H9 (cell line): Measurements from ENCODE around the gene MAP3K12. TPM values are rescaled to one million over a fixed set of nuclear protein-coding genes. Genes with fewer than 3 reads are reported as not detected.

Source experiments
- DNase-seq: peaks from one replicate; pipeline ENCODE4 v3.0.0-alpha.2; 2017
- H2AFZ ChIP-seq: one replicate; pipeline ENCODE4 v1.6.1; 2013; ENCODE audit warnings: mild to moderate bottlenecking, low read length, control low read depth, moderate library complexity
- H2AK5ac ChIP-seq: 2 replicates; pipeline ENCODE4 v1.6.1; 2013; ENCODE audit warnings: low read length, control low read depth, mixed read lengths; ENCODE audit not compliant: insufficient read length
- H2BK120ac ChIP-seq: one replicate; pipeline ENCODE4 v1.6.1; 2013; ENCODE audit warnings: low read depth, mild to moderate bottlenecking, low read length, control low read depth, inconsistent platforms; ENCODE audit not compliant: poor library complexity, severe bottlenecking
- H2BK12ac ChIP-seq: 2 replicates; pipeline ENCODE4 v1.6.1; 2013; ENCODE audit warnings: low read length, control low read depth, mixed read lengths, low read depth; ENCODE audit not compliant: insufficient read length
- H2BK15ac ChIP-seq: 2 replicates; pipeline ENCODE4 v1.6.1; 2013; ENCODE audit warnings: low read depth, low read length, control low read depth
- H2BK20ac ChIP-seq: one replicate; pipeline ENCODE4 v1.6.1; 2013; ENCODE audit warnings: low read depth, mild to moderate bottlenecking, low read length, control low read depth, inconsistent platforms; ENCODE audit not compliant: poor library complexity, severe bottlenecking
- H2BK5ac ChIP-seq: 2 replicates; pipeline ENCODE4 v1.6.1; 2013; ENCODE audit warnings: low read length, control low read depth, mixed read lengths; ENCODE audit not compliant: insufficient read length
- H3K14ac ChIP-seq: 2 replicates; pipeline ENCODE4 v1.6.1; 2013; ENCODE audit warnings: low read length, control low read depth; ENCODE audit not compliant: insufficient read depth
- H3K18ac ChIP-seq: 2 replicates; pipeline ENCODE4 v1.6.1; 2013; ENCODE audit warnings: low read depth, mild to moderate bottlenecking, mixed read lengths, low read length, control low read depth; ENCODE audit not compliant: insufficient read length
- H3K23ac ChIP-seq: 2 replicates; pipeline ENCODE4 v1.6.1; 2013; ENCODE audit warnings: low read length, control low read depth, mixed read lengths, low read depth; ENCODE audit not compliant: insufficient read length
- H3K23me2 ChIP-seq: 2 replicates; pipeline ENCODE4 v1.6.1; 2013; ENCODE audit warnings: low read depth, mild to moderate bottlenecking, mixed read lengths, low read length, control low read depth; ENCODE audit not compliant: insufficient read length, poor library complexity, severe bottlenecking
- H3K27ac ChIP-seq: 2 replicates; pipeline ENCODE4 v1.5.1; 2013; ENCODE audit warnings: low read length, control low read depth, mixed read lengths, low read depth; ENCODE audit not compliant: insufficient read length
- H3K27me3 ChIP-seq: 2 replicates; pipeline ENCODE4 v1.6.1; 2013; ENCODE audit warnings: low read length, control low read depth, inconsistent platforms; ENCODE audit not compliant: insufficient read depth
- H3K4ac ChIP-seq: 2 replicates; pipeline ENCODE4 v1.6.1; 2013; ENCODE audit warnings: low read depth, mild to moderate bottlenecking, control low read depth, inconsistent platforms, low read length, moderate library complexity
- H3K4me1 ChIP-seq: 2 replicates; pipeline ENCODE4 v1.6.1; 2013; ENCODE audit warnings: low read length, control low read depth, inconsistent platforms; ENCODE audit not compliant: insufficient read depth
- H3K4me2 ChIP-seq: 2 replicates; pipeline ENCODE4 v1.6.1; 2013; ENCODE audit warnings: low read length, control low read depth, mixed read lengths; ENCODE audit not compliant: insufficient read length, insufficient read depth
- H3K56ac ChIP-seq: 2 replicates; pipeline ENCODE4 v1.6.1; 2013; ENCODE audit warnings: low read depth, mild to moderate bottlenecking, mixed read lengths, low read length, control low read depth; ENCODE audit not compliant: insufficient read length
- H3K79me1 ChIP-seq: 2 replicates; pipeline ENCODE4 v1.6.1; 2013; ENCODE audit warnings: low read depth, mild to moderate bottlenecking, moderate library complexity, low read length, control low read depth, inconsistent platforms; ENCODE audit not compliant: insufficient read depth, poor library complexity, severe bottlenecking
- H3K79me2 ChIP-seq: 2 replicates; pipeline ENCODE4 v1.6.1; 2013; ENCODE audit warnings: low read length, control low read depth, inconsistent platforms; ENCODE audit not compliant: insufficient read depth
- H3K9ac ChIP-seq: 2 replicates; pipeline ENCODE4 v1.6.1; 2013; ENCODE audit warnings: low read length, control low read depth, mixed read lengths; ENCODE audit not compliant: insufficient read length; ENCODE audit errors: extremely low read depth
- H3K9me3 ChIP-seq: one replicate; pipeline ENCODE4 v1.6.1; 2013; ENCODE audit warnings: low read depth, low read length, inconsistent platforms; ENCODE audit not compliant: control insufficient read depth
- H3T11ph ChIP-seq: one replicate; pipeline ENCODE4 v1.6.1; 2013; ENCODE audit warnings: mild to moderate bottlenecking, low read length, control low read depth, inconsistent platforms
- H4K20me1 ChIP-seq: one replicate; pipeline ENCODE4 v1.6.1; 2013; ENCODE audit not compliant: control insufficient read depth, insufficient read length, insufficient read depth
- H4K5ac ChIP-seq: 2 replicates; pipeline ENCODE4 v1.6.1; 2013; ENCODE audit warnings: low read depth, mild to moderate bottlenecking, mixed read lengths, low read length, control low read depth; ENCODE audit not compliant: insufficient read length
- H4K8ac ChIP-seq: replicated peaks from 2 replicates; pipeline ENCODE4 v1.6.1; 2013; ENCODE audit warnings: low read length, control low read depth, mixed read lengths, low read depth; ENCODE audit not compliant: insufficient read length
- H4K91ac ChIP-seq: 2 replicates; pipeline ENCODE4 v1.6.1; 2013; ENCODE audit warnings: low read depth, mild to moderate bottlenecking, moderate library complexity, mixed read lengths, low read length, control low read depth; ENCODE audit not compliant: insufficient read length
- H3K27ac Mint-ChIP-seq, 3 experiments: 2 replicates in 2 of 3; 3 replicates in 1 of 3; pipeline ENCODE4 v1.8.0; 2020 to 2021; ENCODE audit warnings: mixed read lengths in 3 of 3, mild to moderate bottlenecking in 1 of 3, moderate library complexity in 1 of 3
- H3K27me3 Mint-ChIP-seq: 2 replicates; pipeline ENCODE4 v1.8.0; 2021; ENCODE audit warnings: low read depth, mild to moderate bottlenecking, moderate library complexity, mixed read lengths
- H3K36me3 Mint-ChIP-seq, 3 experiments: 2 replicates in 2 of 3; 3 replicates in 1 of 3; pipeline ENCODE4 v1.8.0; 2020 to 2021; ENCODE audit warnings: low read depth in 3 of 3, mixed read lengths in 3 of 3; ENCODE audit not compliant: insufficient read depth in 1 of 3
- H3K4me1 Mint-ChIP-seq, 2 experiments: 2 replicates each; pipeline ENCODE4 v1.8.0; 2020; ENCODE audit warnings: mixed read lengths in 2 of 2
- H3K4me3 Mint-ChIP-seq, 2 experiments: 2 replicates in 1 of 2; 3 replicates in 1 of 2; pipeline ENCODE4 v1.8.0; 2020 to 2021; ENCODE audit warnings: mild to moderate bottlenecking in 2 of 2, mixed read lengths in 2 of 2, moderate library complexity in 1 of 2
- H3K9me3 Mint-ChIP-seq, 2 experiments: 2 replicates in 1 of 2; 3 replicates in 1 of 2; pipeline ENCODE4 v1.8.0; 2020; ENCODE audit warnings: mild to moderate bottlenecking in 2 of 2, mixed read lengths in 2 of 2, moderate library complexity in 1 of 2
- WGBS: extraction: QIAGEN DNeasy Blood & Tissue Kit; methylation state at CpG from one replicate; pipeline ENCODE4 v1.1.7; 2013; ENCODE audit warnings: missing lambda C conversion rate, low lambda C conversion rate, mixed read lengths; ENCODE audit not compliant: insufficient read length; ENCODE audit errors: extremely low coverage; 5-methylcytosine and 5-hydroxymethylcytosine counted together
- total RNA-seq: library from RNA; stranded (reverse); gene quantifications from 2 replicates; pipeline ENCODE4 v1.2.1, GENCODE V29; 2021
- TF ChIP-seq, protein P1 (sequence below): fragments of 200-600 bp; sonication (generic); conservative IDR thresholded peaks from 3 replicates; pipeline ENCODE4 v1.8.0; 2021; ENCODE audit warnings: antibody characterized with exemption, mild to moderate bottlenecking

MAP3K12 gene
- total RNA-seq, 1 experiment from 2014 or later, result 22.3 TPM

DNA sequence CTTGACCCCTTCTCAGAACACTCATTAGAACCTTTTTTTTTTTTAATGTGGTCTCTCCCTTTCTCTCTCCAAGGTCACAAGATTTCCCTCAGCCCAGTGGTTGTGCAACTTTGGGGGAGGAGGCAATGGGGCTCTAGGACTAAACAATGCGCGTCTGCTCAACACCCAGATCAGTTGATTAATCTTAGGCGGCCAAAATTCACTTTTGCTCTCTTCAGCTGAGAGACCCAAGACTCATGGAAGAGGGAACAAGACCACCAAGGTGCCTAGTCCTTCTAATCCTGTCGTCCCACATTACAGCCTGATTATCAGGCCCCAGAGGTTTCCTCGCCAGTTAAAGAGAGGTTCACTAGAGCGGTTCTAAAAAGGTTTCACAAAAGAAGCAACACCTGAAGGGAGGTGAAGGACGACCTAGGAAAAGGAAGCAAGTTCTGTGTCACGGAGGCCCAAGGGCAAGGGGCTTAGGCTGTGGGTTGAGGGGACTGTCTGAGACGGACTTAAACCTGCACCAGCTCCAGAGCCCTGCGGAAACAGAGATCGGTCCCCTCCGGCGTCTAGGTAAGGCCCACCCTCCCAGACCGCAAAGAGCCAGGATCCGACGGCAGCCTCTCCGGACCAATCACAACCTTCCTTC, 1.0 kb upstream of the MAP3K12 start:
- Histone ChIP-seq H2BK120ac (no peak overlapping the region), H3K9ac (peak overlapping the region; percentile 69), H2BK5ac (no peak overlapping the region), H2BK15ac (no peak overlapping the region), H2BK20ac (no peak overlapping the region), H3K9me3 (no peaks in the 10 kb centered on the region), H3K23ac (no peak overlapping the region), H4K5ac (no peak overlapping the region), H3K27me3 (no peaks in the 10 kb centered on the region), H2BK12ac (no peak overlapping the region), H3K23me2 (peaks cover 20% of the 10 kb centered on the region), H3K79me2 (no peaks in the 10 kb centered on the region; the same call in 1 of the 2 replicates), H4K8ac (no peak overlapping the region), H3K56ac (peak overlapping the region; percentile 17), H3K4ac (no peak overlapping the region), H4K91ac (no peak overlapping the region), H3K27ac (peak overlapping the region; percentile 49), H3T11ph (no peak overlapping the region), H3K4me2 (peak overlapping the region; percentile 83), H2AFZ (no peak overlapping the region), H2AK5ac (no peak overlapping the region), H3K79me1 (peaks cover 7% of the 10 kb centered on the region), H3K14ac (no peak overlapping the region), H3K4me1 (peaks cover 6% of the 10 kb centered on the region; the same call in 1 of the 2 replicates), H3K18ac (peak overlapping the region; percentile 12), H4K20me1 (no peaks in the 10 kb centered on the region)
- Mint-ChIP-seq H3K27ac (peak overlapping the region; percentile 71 to 98 (median 94); a peak in 6 of 7 replicates), H3K36me3 (peaks cover 12 to 31% (median 12%) of the 10 kb centered on the region in 3 experiments), H3K27me3 (no peaks in the 10 kb centered on the region), H3K4me1 (peaks cover 43 to 47% of the 10 kb centered on the region in 2 experiments), H3K9me3 (no peaks in the 10 kb centered on the region), H3K4me3 (peak overlapping the region; percentile 86 to 90)
- TF ChIP-seq, protein P1, sequence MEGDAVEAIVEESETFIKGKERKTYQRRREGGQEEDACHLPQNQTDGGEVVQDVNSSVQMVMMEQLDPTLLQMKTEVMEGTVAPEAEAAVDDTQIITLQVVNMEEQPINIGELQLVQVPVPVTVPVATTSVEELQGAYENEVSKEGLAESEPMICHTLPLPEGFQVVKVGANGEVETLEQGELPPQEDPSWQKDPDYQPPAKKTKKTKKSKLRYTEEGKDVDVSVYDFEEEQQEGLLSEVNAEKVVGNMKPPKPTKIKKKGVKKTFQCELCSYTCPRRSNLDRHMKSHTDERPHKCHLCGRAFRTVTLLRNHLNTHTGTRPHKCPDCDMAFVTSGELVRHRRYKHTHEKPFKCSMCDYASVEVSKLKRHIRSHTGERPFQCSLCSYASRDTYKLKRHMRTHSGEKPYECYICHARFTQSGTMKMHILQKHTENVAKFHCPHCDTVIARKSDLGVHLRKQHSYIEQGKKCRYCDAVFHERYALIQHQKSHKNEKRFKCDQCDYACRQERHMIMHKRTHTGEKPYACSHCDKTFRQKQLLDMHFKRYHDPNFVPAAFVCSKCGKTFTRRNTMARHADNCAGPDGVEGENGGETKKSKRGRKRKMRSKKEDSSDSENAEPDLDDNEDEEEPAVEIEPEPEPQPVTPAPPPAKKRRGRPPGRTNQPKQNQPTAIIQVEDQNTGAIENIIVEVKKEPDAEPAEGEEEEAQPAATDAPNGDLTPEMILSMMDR, result no peak
- WGBS, result no CpG with 5 or more reads among the region's 17 CpGs
- DNase-seq, result no peak
